ENCODE data around the gene DR1.
A peak's percentile ranks its signal among the peaks of the same experiment; 100 is the strongest.
"Not testable (repeated sequence)": the region's sequence is repeated elsewhere in the genome, so short reads cannot be mapped to it uniquely, and the experiment has no call there.

Gene DR1

GRCh38 chr1:93340090-93340489 is 5.6 kb upstream of the DR1 start:
- DNase-seq (ENCODE audit: low spot score), result no peak

DNA sequence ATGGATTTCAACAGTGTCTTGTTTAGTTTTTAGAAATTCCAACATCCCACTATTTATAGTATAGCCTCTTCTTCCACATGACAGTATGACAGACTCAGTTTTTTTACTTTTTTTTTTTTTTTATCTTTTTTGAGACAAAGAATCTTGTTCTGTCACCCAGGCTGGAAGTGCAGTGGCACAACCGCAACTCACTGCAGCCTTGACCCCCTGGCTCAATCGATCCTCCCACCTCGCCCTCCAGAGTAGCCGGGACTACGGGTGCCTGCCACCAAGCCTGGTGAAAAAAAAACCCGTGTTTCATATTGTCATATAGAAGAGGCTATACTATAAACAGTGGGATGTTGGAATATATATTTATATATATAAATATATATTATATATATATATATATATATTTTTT is 1.2 kb upstream of the DR1 start:
- no peak for DNase-seq (ENCODE audit: low spot score)

DNA sequence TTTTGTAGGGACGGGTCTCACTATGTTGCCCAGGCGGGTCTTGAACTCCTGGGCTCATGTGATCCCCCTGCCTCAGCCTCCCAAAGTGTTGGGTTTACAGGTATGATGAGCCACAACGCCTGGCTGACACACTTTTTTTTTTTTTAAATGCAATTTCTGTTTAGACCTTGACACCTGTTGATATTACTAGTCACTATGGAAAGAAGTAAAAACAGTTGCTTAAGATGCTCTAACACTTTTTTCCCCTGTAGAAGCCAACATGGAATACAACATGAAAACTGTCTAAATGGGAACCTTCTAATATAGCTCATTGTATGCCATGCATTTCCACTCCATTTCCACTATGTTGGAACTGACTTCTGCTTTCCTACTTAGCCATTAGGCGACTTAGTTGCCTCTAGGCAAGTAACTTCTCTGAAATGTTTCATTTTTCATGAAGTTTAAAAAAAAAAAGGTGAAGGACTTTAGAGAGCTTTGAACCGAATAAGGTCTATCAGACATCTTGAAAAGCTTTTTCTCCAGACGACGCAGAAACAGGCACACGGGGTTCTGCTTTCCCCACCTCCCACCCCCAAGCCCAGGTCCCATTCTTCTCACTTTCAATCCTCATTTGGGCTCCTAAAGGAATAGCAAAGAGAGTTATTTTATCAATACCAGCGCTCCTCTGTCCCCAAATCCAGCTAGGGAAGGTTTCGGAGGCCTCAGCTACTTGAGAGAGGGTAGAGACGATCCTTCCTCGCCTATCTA is 648 bp upstream of the DR1 start:
- DNase-seq (ENCODE audit: low spot score), result no peak

GRCh38 chr1:93346421-93346993 is 800 bp downstream of the DR1 start:
- DNase-seq (ENCODE audit: low spot score), result peak; percentile 12

DNA sequence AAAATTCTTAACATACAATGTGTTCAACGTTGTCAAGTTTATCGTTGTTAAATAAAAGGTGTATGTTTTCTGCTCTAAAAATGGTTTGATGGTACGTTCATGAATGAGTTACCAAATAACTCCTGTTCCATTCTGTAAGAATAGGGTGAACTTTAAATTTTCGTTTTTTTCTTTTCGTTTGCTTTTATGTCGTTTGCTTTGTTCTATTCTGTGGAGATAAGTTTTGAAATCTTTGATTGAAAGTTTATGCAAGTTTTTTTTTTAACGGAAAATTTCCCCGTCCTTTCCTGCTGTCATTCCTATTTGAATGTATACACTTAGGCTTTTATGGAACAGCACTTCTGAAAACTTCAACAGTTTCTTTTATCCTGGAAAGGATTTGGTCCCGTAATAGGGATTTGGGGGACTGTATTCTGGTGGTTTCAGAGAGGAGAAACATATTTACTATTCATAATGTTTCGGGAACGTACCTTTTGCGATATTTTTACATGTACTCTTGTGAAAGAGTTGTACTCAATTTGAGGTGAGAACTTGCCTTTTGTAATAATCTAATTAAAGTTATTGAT is 1.7 kb downstream of the DR1 start:
- no peak for DNase-seq (ENCODE audit: low spot score)

- DNase-seq (ENCODE audit: low spot score), result no peak
Observed at GRCh38 chr1:93348104-93348728, 2.5 kb downstream of the DR1 start.

- no peak for DNase-seq (ENCODE audit: low spot score)
Observed at GRCh38 chr1:93349231-93350135, 3.8 kb downstream of the DR1 start.

- DNase-seq (ENCODE audit: low spot score), result no peak
Observed at GRCh38 chr1:93350322-93350721, 4.6 kb downstream of the DR1 start.

- DNase-seq (ENCODE audit: low spot score), result no peak
Observed at GRCh38 chr1:93350875-93351274, 5.2 kb downstream of the DR1 start.

- not testable (repeated sequence) for DNase-seq (ENCODE audit: low spot score)
Observed at GRCh38 chr1:93351346-93351745, 5.6 kb downstream of the DR1 start.

DNA sequence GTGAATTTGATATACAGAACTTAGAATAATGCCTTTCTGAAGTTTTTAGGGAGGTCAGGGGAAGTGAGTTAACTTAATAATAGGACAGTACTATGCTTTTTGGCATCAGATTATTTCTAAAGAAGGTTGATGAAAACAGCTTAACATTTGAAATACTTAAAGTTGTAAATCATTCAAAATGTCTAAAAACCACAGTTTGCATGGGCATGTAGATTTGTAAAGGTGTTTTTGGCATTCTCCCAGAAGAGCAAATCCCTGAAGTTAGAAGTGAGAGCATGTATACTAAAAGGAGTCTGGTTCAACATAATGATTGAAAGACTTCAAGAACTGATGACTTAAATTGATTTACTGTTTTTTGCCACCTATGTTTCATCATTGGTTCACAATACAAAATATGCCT is 6.7 kb downstream of the DR1 start:
- no peak for DNase-seq (ENCODE audit: low spot score)

GRCh38 chr1:93353286-93353685 is 7.6 kb downstream of the DR1 start:
- DNase-seq (ENCODE audit: low spot score), result peak; percentile 30

- DNase-seq (ENCODE audit: low spot score), result no peak
Observed at GRCh38 chr1:93354749-93355148, 9.0 kb downstream of the DR1 start.

GRCh38 chr1:93357242-93357641 is 11.5 kb downstream of the DR1 start:
- DNase-seq (ENCODE audit: low spot score), result no peak

DNA sequence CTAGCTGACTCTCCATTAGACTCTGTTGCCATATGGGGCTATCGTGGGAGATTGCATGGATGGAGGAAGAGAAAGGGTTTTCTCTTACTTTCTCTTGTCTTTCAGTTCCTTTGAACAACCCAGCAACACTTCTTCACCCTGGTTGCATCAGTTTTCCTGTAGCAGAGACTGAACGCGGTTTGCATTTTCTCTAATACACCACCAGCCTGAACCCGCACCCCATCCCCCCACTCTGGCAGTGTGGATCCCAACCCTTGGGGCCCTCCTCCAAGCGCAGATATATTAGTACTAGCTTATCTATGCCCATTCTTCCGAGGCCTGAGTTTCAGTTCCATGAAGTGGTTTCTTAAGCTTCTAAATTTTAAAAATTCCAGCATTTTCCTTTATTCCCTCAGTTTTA is 12.6 kb downstream of the DR1 start:
- DNase-seq (ENCODE audit: low spot score), result no peak

DNA sequence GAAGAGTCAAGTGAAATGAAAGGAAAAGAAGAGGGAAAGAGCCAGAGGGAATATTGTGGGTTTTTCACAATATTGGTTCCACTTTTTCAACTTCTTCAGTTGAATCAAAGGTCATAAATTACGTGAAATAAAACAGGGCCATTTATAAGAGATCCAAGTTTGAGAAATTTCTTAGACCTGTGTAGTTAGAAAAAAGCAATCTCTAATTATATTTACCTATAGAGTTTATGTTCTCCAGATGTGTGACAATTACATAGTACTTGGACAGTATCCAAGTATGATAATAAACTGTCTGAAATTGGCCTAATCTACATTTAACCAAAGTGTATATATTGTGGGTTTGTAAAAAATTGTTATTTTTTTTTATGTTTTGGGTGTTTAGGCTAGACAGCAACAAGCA is 14.4 kb downstream of the DR1 start:
- no peak for DNase-seq (ENCODE audit: low spot score)

- DNase-seq (ENCODE audit: low spot score), result no peak
Observed at GRCh38 chr1:93362237-93362636, 16.5 kb downstream of the DR1 start.

GRCh38 chr1:93365813-93366212 is 20.1 kb downstream of the DR1 start:
- no peak for DNase-seq (ENCODE audit: low spot score)

DNA sequence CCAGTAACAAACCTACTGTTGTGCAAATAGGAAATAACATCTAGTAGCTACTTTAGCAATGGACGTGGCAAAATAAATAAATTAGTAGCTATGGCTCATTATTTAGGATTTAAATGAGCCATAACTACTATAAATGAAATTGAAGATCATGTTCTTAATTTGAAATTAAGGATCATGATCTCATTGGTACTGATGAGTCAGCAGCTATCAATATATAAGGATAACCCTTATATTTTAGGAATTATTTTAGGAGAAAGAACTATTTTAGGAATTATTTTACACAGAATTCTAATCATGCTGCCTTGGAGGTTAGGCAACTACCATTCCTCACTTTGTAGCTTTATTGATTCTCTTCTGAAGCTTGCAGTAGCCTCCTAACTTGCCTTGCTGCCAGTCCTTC is 24.0 kb downstream of the DR1 start:
- DNase-seq (ENCODE audit: low spot score), result no peak

DNA sequence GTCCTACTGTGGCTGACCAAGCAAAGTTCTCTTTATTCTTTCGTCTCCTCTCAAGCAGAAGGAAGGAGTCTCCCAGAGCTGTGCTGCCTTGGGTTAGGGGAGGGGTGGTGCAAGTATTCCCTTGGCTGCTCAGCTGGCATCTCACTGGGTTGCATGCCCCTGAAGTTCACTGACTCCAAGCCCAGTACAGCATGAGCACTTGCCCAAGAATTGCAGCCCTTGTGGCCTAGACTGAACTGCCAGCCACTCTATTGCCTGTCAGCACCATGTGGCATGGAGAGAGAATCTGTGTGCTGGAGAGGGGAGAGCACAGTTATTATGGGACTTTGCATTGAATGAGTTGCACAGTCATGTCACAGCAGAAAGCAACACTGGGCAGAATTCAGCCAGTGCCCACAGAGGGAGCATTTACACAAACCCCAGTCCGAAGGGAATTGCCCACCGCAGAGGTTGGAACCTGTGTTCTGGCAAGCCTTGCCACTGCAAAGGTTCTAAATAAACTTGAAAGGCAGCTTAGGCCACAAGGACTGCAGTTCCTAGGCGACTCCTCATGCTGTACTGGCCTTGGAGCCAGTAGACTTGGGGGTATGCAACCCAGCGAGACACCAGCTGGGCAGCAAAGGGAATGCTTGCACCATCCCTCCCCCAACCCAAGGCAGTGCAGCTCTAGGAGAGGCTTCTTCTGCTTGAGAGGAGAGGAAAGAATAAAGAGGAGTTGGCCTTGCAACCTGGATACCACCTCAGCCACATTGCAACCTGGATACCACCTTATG is 28.8 kb downstream of the DR1 start:
- no peak for DNase-seq (ENCODE audit: low spot score)

DNA sequence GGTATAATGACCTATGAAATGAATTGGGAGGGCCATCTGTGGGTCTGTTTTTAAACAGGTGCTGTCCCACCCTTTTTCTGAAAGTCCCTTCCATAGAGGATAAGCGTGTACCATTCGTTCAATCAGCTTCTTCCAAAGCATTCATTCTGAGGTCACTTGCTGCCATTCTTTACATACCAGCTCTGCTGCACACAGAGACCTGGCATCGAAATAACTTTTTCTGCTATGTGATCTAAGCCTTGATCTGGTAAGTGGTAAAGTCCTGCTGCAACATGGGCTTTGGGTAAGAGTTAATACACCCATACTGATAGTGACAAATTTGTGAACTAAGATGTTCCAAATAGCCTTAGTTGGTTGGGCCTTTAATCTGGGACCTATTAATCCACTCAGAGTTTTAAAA is 38.9 kb downstream of the DR1 start:
- DNase-seq (ENCODE audit: low spot score), result no peak
